Measurements from ENCODE around the gene FBXL7.

The FBXL7 gene

GRCh38 chr5:15938961-15939360 is 439.0 kb downstream of the FBXL7 start:
- DNase-seq (ENCODE audit: low spot score): no peak

- no peak for DNase-seq (ENCODE audit: low spot score)
These were observed 440.9 kb downstream of the FBXL7 start for GRCh38 chr5:15940905-15941304.

DNA sequence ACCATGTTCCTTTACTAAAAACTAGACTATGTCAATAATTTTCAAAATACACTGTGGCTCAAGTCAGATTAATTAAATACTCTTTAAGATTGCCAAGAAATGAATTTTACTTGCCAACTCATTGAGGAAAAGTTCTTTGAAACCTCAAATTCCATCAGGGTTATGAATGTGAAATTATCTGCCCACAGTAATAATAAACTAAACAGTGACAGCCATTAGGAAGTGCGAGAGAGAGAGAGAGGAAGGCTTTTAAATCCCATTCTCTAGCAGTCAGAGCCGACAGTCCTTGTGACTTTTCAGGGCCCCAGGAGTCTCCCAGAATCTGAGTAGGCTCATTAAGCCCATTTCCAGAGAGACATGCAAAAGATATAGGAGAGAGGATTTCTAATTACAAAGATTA is 443.5 kb downstream of the FBXL7 start:
- no peak for DNase-seq (ENCODE audit: low spot score)

GRCh38 chr5:15946026-15946425 is 446.0 kb downstream of the FBXL7 start:
- DNase-seq (ENCODE audit: low spot score): no peak

DNA sequence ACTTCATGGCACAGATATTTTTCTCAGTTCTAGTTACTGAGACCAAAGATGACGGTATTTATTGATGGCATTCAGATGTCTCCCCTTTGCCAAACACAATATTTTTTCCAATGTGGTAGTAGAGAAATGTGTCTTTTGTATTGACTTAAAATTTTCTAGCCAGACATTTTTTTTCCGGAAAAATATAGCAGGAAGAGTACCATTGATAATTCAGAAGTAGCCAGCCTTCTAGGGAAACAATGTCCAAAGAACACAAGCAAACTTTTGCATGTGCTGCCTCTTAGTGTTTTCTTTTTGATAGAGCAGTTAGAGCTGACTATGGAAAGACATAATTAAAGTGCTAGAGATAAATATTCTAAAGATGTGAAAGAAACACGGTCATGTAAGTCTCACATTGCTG is 448.2 kb downstream of the FBXL7 start:
- no peak for DNase-seq (ENCODE audit: low spot score)

- DNase-seq (ENCODE audit: low spot score): no peak
These were observed 451.1 kb downstream of the FBXL7 start for GRCh38 chr5:15951126-15951525.

DNA sequence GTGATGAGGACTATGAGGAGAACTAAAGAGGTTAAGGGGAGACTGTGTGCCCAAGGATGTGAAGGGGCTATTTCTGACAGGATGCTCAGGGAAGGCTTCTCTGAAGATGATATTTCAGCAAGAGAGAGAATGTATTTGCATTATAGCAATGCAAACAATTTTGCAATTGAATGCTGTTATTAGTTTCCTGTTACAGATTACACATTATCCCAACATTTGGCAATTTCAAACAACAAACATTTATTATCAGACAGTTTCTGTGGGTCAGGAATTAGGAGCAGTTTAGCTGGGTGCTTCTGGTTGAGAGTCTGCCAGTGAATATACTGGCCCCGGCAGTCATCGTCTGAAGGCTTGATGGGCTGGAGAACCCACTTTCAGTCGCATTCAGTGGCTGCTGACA is 451.6 kb downstream of the FBXL7 start:
- DNase-seq (ENCODE audit: low spot score): no peak

DNA sequence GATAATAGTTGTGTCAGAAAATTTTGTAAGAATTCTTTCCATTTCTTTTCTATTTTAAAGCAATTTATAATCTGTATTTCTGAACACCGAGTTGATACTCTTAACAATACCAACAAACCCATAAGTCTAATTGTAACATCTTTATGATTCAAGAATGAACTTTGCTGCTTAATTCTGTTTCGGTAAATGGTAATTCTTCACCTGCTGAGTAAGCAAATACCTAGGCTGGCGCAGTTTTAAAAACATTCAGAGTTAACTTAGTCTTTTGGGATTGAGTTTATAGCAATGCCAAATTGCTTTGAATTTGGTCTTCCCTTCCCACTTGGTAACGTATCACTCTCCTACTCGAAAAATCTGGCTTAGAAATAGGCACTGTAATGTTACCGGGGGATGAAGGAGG is 456.6 kb downstream of the FBXL7 start:
- DNase-seq (ENCODE audit: low spot score): no peak

GRCh38 chr5:15957124-15957523 is 457.1 kb downstream of the FBXL7 start:
- no peak for DNase-seq (ENCODE audit: low spot score)

DNA sequence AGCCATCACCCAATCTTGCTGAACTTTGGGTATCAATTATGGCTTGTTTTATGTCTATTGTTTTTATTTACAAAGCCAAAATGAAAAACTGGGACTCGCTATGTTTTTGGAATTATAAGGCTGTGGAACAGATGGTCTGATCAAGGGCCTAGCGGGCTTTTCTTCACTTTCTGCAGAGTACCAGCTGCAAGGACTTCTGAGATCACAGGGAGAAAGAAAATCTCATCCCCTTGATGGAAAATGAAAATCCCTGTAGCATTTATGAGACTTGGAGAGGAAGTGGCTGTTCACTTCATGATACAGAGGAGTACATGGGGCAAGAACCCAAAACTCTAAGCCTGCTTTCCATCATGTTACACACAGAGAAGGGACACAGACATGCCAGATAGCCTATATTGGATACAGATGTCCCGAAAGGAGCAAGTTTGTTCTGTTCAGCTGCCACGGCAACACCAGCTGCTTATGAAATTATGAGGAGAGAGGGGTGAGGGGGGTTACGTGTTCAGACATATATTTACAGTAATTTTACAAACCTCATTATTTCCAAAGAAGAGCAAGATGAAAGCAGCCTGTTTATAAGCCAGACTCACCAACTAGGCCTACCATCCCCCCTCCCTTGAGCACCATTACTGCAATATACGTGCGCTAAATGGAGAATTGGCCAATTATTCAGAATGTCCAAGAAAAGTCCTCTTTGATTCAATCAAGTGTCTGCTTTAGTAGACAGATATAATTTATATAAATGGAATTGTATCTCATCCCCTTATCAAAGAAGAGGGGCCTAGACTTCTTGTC is 459.6 kb downstream of the FBXL7 start:
- DNase-seq (ENCODE audit: low spot score): peak; percentile 99

- no peak for DNase-seq (ENCODE audit: low spot score)
These were observed 466.2 kb downstream of the FBXL7 start for GRCh38 chr5:15966066-15966640.

GRCh38 chr5:15966651-15967050 is 466.7 kb downstream of the FBXL7 start:
- DNase-seq (ENCODE audit: low spot score): no peak

- no peak for DNase-seq (ENCODE audit: low spot score)
These were observed 469.0 kb downstream of the FBXL7 start for GRCh38 chr5:15968993-15969392.

DNA sequence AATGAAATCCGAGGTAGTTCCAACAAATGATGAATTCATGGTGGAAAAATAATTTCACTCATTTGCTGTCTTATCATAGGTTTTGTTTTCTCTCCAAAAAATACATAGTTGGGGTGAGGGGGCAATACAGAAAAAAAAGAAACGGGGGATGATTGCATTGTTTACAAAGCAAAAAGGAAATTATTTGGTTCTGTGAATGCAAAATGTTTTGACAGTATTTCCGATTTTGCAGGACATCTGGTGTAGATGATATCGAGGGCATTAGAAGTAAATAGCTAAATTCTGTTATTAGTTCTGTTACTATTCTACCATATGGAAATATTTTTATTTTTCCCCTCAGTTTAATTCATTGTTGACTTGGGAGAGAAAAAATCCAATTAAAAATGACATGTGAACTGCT is 477.9 kb downstream of the FBXL7 start:
- DNase-seq (ENCODE audit: low spot score): no peak

DNA sequence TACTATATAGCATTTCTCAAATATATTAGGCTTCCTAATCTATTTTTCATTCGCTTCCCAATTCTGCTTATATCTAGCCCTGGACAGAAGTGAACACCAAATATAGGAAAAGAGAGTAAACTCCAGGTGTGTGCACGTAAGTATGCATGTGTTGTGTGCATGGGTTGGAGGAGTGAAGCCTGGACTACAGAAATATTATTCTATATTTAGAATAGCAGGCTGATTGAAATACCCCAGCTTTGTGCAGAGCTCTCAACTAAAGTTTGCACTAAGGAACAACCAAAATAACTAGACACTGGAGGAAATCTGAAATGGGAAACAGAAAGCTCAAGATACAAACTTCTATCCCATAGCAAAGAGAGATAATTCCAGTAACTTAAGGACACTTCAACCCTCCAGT is 480.9 kb downstream of the FBXL7 start:
- DNase-seq (ENCODE audit: low spot score): no peak

DNA sequence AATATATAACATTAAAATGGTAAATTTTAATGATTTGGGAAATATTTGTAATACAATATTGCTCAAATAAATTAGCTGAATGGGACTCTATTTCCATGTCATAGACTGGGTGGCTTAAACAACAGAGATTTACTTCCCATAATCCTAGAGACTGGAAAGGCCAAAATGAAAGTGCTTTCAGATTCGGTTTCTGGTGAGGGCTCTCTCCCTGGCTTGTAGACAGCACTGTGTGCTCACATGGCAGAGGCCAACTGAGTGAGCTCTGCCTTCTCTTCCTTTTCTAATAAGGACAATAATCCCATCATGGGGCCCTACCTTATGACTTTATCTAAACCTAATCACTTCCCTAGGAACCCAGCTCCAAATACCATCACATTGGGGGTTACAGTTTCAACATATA is 483.4 kb downstream of the FBXL7 start:
- no peak for DNase-seq (ENCODE audit: low spot score)

Small RNAs within 50 kb of the gene (small RNA-seq; reads per million reads assigned to genes)
- gene MIR887: 3.2 to 43.9 reads per million in 2 experiments

Measured in SK-N-DZ (cell line).